GM23338 (cell line): ENCODE results near the gene GPC6. TPM values are rescaled to one million over a fixed set of nuclear protein-coding genes. Genes with fewer than 3 reads are reported as not detected.

Experiments
- ATAC-seq: fragments of 200-7000 bp; cut with Tn5 transposase; 3 replicates; pipeline ENCODE4 v1.9.1; 2020
- DNase-seq: peaks from one replicate; pipeline ENCODE4 v3.0.0-alpha.2; 2015; ENCODE audit warnings: low spot score
- H2AFZ ChIP-seq: fragments of 200-600 bp; sonication (generic); 2 replicates; pipeline ENCODE4 v1.8.0; 2016; ENCODE audit warnings: antibody characterized with exemption, mild to moderate bottlenecking, moderate library complexity
- H3F3A ChIP-seq: fragments of 200-600 bp; sonication (generic); replicated peaks from 2 replicates; pipeline ENCODE4 v1.8.0; 2017; ENCODE audit warnings: antibody characterized with exemption, mixed run types, low read depth
- H3K27ac ChIP-seq: fragments of 200-600 bp; sonication (generic); 2 replicates; pipeline ENCODE4 v1.6.1; 2016; ENCODE audit warnings: low read depth
- H3K27me3 ChIP-seq: fragments of 200-600 bp; sonication (generic); 2 replicates; pipeline ENCODE4 v1.8.0; 2016; ENCODE audit warnings: mild to moderate bottlenecking, mixed run types, moderate library complexity; ENCODE audit not compliant: insufficient read depth
- H3K36me3 ChIP-seq: fragments of 200-600 bp; sonication (generic); 2 replicates; pipeline ENCODE4 v1.8.0; 2016; ENCODE audit warnings: mild to moderate bottlenecking; ENCODE audit not compliant: insufficient read depth
- H3K4me1 ChIP-seq: fragments of 200-600 bp; sonication (generic); 2 replicates; pipeline ENCODE4 v1.8.0; 2016; ENCODE audit warnings: mild to moderate bottlenecking, moderate library complexity; ENCODE audit not compliant: insufficient read depth
- H3K4me2 ChIP-seq: fragments of 200-600 bp; sonication (generic); 2 replicates; pipeline ENCODE4 v1.7.1; 2017; ENCODE audit warnings: mixed run types
- H3K4me3 ChIP-seq: fragments of 200-600 bp; sonication (generic); 2 replicates; pipeline ENCODE4 v1.6.1; 2016; ENCODE audit warnings: mixed run types
- H3K79me2 ChIP-seq: fragments of 200-600 bp; sonication (generic); replicated peaks from 2 replicates; pipeline ENCODE4 v1.8.0; 2017; ENCODE audit warnings: mild to moderate bottlenecking; ENCODE audit not compliant: insufficient read depth
- H3K9me2 ChIP-seq: fragments of 200-600 bp; sonication (generic); 2 replicates; pipeline ENCODE4 v1.8.0; 2017; ENCODE audit not compliant: insufficient read depth
- H4K20me1 ChIP-seq: fragments of 200-600 bp; sonication (generic); replicated peaks from 2 replicates; pipeline ENCODE4 v1.8.0; 2017; ENCODE audit warnings: mild to moderate bottlenecking; ENCODE audit not compliant: insufficient read depth
- H3K27ac Mint-ChIP-seq: 2 replicates; pipeline ENCODE4 v1.8.0; 2020; ENCODE audit warnings: inconsistent platforms, mild to moderate bottlenecking, moderate library complexity, mixed read lengths
- H3K27me3 Mint-ChIP-seq: 3 replicates; pipeline ENCODE4 v1.8.0; 2022; ENCODE audit warnings: low read depth, mild to moderate bottlenecking, moderate library complexity, mixed read lengths, inconsistent platforms; ENCODE audit not compliant: insufficient read depth, poor library complexity
- H3K36me3 Mint-ChIP-seq: 3 replicates; pipeline ENCODE4 v1.8.0; 2021; ENCODE audit warnings: low read depth, mild to moderate bottlenecking, inconsistent platforms, moderate library complexity, mixed read lengths
- H3K4me1 Mint-ChIP-seq: 3 replicates; pipeline ENCODE4 v1.8.0; 2020; ENCODE audit warnings: mild to moderate bottlenecking, inconsistent platforms, mixed read lengths
- H3K4me3 Mint-ChIP-seq: 3 replicates; pipeline ENCODE4 v1.8.0; 2021; ENCODE audit warnings: moderate library complexity, mild to moderate bottlenecking, inconsistent platforms, mixed read lengths
- H3K9me3 Mint-ChIP-seq: 3 replicates; pipeline ENCODE4 v1.8.0; 2020; ENCODE audit warnings: moderate library complexity, mild to moderate bottlenecking, inconsistent platforms, mixed read lengths
- CREB1 ChIP-seq: fragments of 250-450 bp; sonication (Bioruptor Pico); IDR thresholded peaks from 2 replicates; pipeline ENCODE4 v1.5.0; 2020; ENCODE audit warnings: low read depth, mild to moderate bottlenecking, moderate library complexity
- CTCF ChIP-seq, 2 experiments: fragments of 200-600 bp in 1 of 2; sonication (generic) in 1 of 2; conservative IDR thresholded peaks; 2 replicates each; pipeline versions ENCODE4 v1.5.1 to v1.6.1; 2016 to 2017; ENCODE audit warnings: antibody characterized with exemption in 2 of 2, low read depth in 2 of 2, mild to moderate bottlenecking in 2 of 2, moderate library complexity in 1 of 2
- ETS1 ChIP-seq: IDR thresholded peaks from 2 replicates; pipeline ENCODE4 v1.6.1; 2016; ENCODE audit warnings: antibody characterized with exemption
- EZH2 ChIP-seq: fragments of 200-600 bp; sonication (generic); IDR thresholded peaks from one replicate; pipeline ENCODE4 v1.8.0; 2017; ENCODE audit warnings: antibody characterized with exemption, mild to moderate bottlenecking, low read depth; ENCODE audit not compliant: unreplicated experiment
- EZH2phosphoT487 ChIP-seq: fragments of 200-600 bp; sonication (generic); IDR thresholded peaks from one replicate; pipeline ENCODE4 v1.8.1; 2018; ENCODE audit warnings: antibody characterized with exemption; ENCODE audit not compliant: unreplicated experiment
- JUNB ChIP-seq: IDR thresholded peaks from one replicate; pipeline ENCODE4 v1.6.1; 2016; ENCODE audit warnings: antibody characterized with exemption; ENCODE audit not compliant: unreplicated experiment
- NANOG ChIP-seq: IDR thresholded peaks from 2 replicates; pipeline ENCODE4 v1.6.1; 2016; ENCODE audit warnings: antibody characterized with exemption, borderline replicate concordance
- POLR2AphosphoS5 ChIP-seq: IDR thresholded peaks from 2 replicates; pipeline ENCODE4 v1.6.1; 2016; ENCODE audit warnings: antibody characterized with exemption, low read depth
- REST ChIP-seq: IDR thresholded peaks from one replicate; pipeline ENCODE4 v1.6.1; 2018; ENCODE audit warnings: antibody characterized with exemption; ENCODE audit not compliant: unreplicated experiment
- STAT1 ChIP-seq: IDR thresholded peaks from one replicate; pipeline ENCODE4 v1.6.1; 2016; ENCODE audit warnings: antibody characterized with exemption; ENCODE audit not compliant: unreplicated experiment
- ZNF114 ChIP-seq: fragments of 250-450 bp; sonication (Bioruptor Pico); IDR thresholded peaks from 2 replicates; pipeline ENCODE4 v1.5.0; 2020; ENCODE audit warnings: mild to moderate bottlenecking, moderate library complexity
- ZNF331 ChIP-seq: fragments of 250-450 bp; sonication (Bioruptor Pico); IDR thresholded peaks from 2 replicates; pipeline ENCODE4 v1.5.0; 2020; ENCODE audit warnings: low read depth, mild to moderate bottlenecking, moderate library complexity
- ZNF462 ChIP-seq: fragments of 250-450 bp; sonication (Bioruptor Pico); IDR thresholded peaks from 2 replicates; pipeline ENCODE4 v1.5.0; 2020; ENCODE audit warnings: mild to moderate bottlenecking, moderate library complexity
- polyA plus RNA-seq: library from polyadenylated mRNA; unstranded; fragments of >200 nt; fragmentation: Nextera tagmentation; extraction: Ambion mirVana; gene quantifications from 2 replicates; pipeline ENCODE4 v1.2.1, GENCODE V29; 2016
- total RNA-seq: library from RNA; depleted of rRNA; stranded (reverse); fragments of >200 nt; shearing (Covaris generic); gene quantifications from 2 replicates; pipeline ENCODE4 v1.2.3, GENCODE V29; 2014

GPC6 gene
- total and polyA plus RNA-seq, 2 experiments from 2014 or later, result 6.4 to 28.6 TPM

- Histone ChIP-seq H3F3A (no peaks in the 10 kb centered on the region), H3K9me2 (no peaks in the 10 kb centered on the region), H3K4me1 (peaks cover 46% of the 10 kb centered on the region), H3K79me2 (peaks cover 6% of the 10 kb centered on the region), H3K36me3 (no peaks in the 10 kb centered on the region), H3K27me3 (no peaks in the 10 kb centered on the region), H4K20me1 (no peaks in the 10 kb centered on the region), H3K4me3 (no peak overlapping the region), H3K4me2 (no peak overlapping the region), H3K27ac (no peak overlapping the region; the same call in 1 of the 2 replicates), H2AFZ (no peak overlapping the region)
- peaks cover 3% of the 10 kb centered on the region for H3K27me3 Mint-ChIP-seq
- no peak for DNase-seq
- 0 out of 3 replicates have a peak, but pooled peaks cover 6% of the 10 kb centered on the region for H3K9me3 Mint-ChIP-seq
- H3K36me3 Mint-ChIP-seq, result peaks cover 5% of the 10 kb centered on the region; the same call in 2 of the 3 replicates
- H3K27ac Mint-ChIP-seq, result no peak overlapping the region
- ATAC-seq, result no peak
- TF ChIP-seq ETS1, result no peak
- TF ChIP-seq CREB1, result no peak
- no peak for TF ChIP-seq POLR2AphosphoS5
- TF ChIP-seq EZH2, result no peak
- no peak for TF ChIP-seq EZH2phosphoT487
- no peak for TF ChIP-seq CTCF (conservative IDR thresholded peaks at IDR 0.05; ENCODE audit: low read depth in 2 of 2)
- TF ChIP-seq JUNB, result no peak
- no peak for TF ChIP-seq ZNF462 (CRISPR knock-in tag)
- TF ChIP-seq STAT1, result no peak
- TF ChIP-seq NANOG, result no peak
- TF ChIP-seq ZNF331 (CRISPR knock-in tag), result no peak
- TF ChIP-seq REST, result no peak
- TF ChIP-seq ZNF114 (CRISPR knock-in tag), result no peak
- H3K4me3 Mint-ChIP-seq, result no peak overlapping the region
- peaks cover 62% of the 10 kb centered on the region for H3K4me1 Mint-ChIP-seq
Observed at GRCh38 chr13:93220073-93220472, 6.5 kb upstream of the GPC6 start.
